ENCODE data around the gene AAMDC.
"Not testable (repeated sequence)": the region's sequence is repeated elsewhere in the genome, so short reads cannot be mapped to it uniquely, and the experiment has no call there.

AAMDC gene

GRCh38 chr11:77908835-77909234 lies 87.9 kb downstream of the AAMDC start:
- H3K27me3 ChIP-seq (ENCODE audit: control insufficient read depth in 2 of 2, insufficient read depth in 2 of 2, low read length in 2 of 2) = no peaks in the 10 kb centered on the region
- peaks cover 2 to 21% of the 10 kb centered on the region in 2 donors for H3K36me3 ChIP-seq (ENCODE audit: control insufficient read depth in 2 of 2, insufficient read depth in 2 of 2, low read length in 2 of 2)
- H3K9me3 ChIP-seq (ENCODE audit: control insufficient read depth in 2 of 2, low read length in 2 of 2) = no peaks in the 10 kb centered on the region
- H3K27ac ChIP-seq (ENCODE audit: low read depth in 2 of 2, low read length in 2 of 2) = no peak overlapping the region
- no peak overlapping the region for H3K9ac ChIP-seq (ENCODE audit: low read depth in 1 of 2, low read length in 2 of 2)
- no peak overlapping the region for H3K4me3 ChIP-seq (ENCODE audit: low read length in 2 of 2)
- H3K4me1 ChIP-seq (ENCODE audit: control insufficient read depth in 2 of 2, insufficient read depth in 2 of 2, low read length in 2 of 2) = peaks cover 0 to under 1% of the 10 kb centered on the region in 2 donors

GRCh38 chr11:77909277-77909676 lies 88.3 kb downstream of the AAMDC start:
- no peak overlapping the region for H3K4me3 ChIP-seq (ENCODE audit: low read length in 2 of 2)
- H3K27me3 ChIP-seq (ENCODE audit: control insufficient read depth in 2 of 2, insufficient read depth in 2 of 2, low read length in 2 of 2) = no peaks in the 10 kb centered on the region
- H3K4me1 ChIP-seq (ENCODE audit: control insufficient read depth in 2 of 2, insufficient read depth in 2 of 2, low read length in 2 of 2) = peaks cover 2% of the 10 kb centered on the region in 2 donors
- no peak overlapping the region for H3K27ac ChIP-seq (ENCODE audit: low read depth in 2 of 2, low read length in 2 of 2)
- H3K9ac ChIP-seq (ENCODE audit: low read depth in 1 of 2, low read length in 2 of 2) = no peak overlapping the region
- H3K9me3 ChIP-seq (ENCODE audit: control insufficient read depth in 2 of 2, low read length in 2 of 2) = no peaks in the 10 kb centered on the region
- peaks cover 2 to 21% of the 10 kb centered on the region in 2 donors for H3K36me3 ChIP-seq (ENCODE audit: control insufficient read depth in 2 of 2, insufficient read depth in 2 of 2, low read length in 2 of 2)

GRCh38 chr11:77910828-77911227 lies 89.9 kb downstream of the AAMDC start:
- H3K27ac ChIP-seq (ENCODE audit: low read depth in 2 of 2, low read length in 2 of 2); H3K9me3 ChIP-seq (ENCODE audit: control insufficient read depth in 2 of 2, low read length in 2 of 2); H3K27me3 ChIP-seq (ENCODE audit: control insufficient read depth in 2 of 2, insufficient read depth in 2 of 2, low read length in 2 of 2); H3K9ac ChIP-seq (ENCODE audit: low read depth in 1 of 2, low read length in 2 of 2); H3K4me3 ChIP-seq (ENCODE audit: low read length in 2 of 2): not testable (repeated sequence)
- H3K4me1 ChIP-seq (ENCODE audit: control insufficient read depth in 2 of 2, insufficient read depth in 2 of 2, low read length in 2 of 2) = peaks cover 6 to 11% of the 10 kb centered on the region in 2 donors
- peaks cover 2 to 17% of the 10 kb centered on the region in 2 donors for H3K36me3 ChIP-seq (ENCODE audit: control insufficient read depth in 2 of 2, insufficient read depth in 2 of 2, low read length in 2 of 2)

- not testable (repeated sequence) for H3K4me3 ChIP-seq (ENCODE audit: low read length in 2 of 2); H3K9ac ChIP-seq (ENCODE audit: low read depth in 1 of 2, low read length in 2 of 2); H3K36me3 ChIP-seq (ENCODE audit: control insufficient read depth in 2 of 2, insufficient read depth in 2 of 2, low read length in 2 of 2); H3K27ac ChIP-seq (ENCODE audit: low read depth in 2 of 2, low read length in 2 of 2); H3K9me3 ChIP-seq (ENCODE audit: control insufficient read depth in 2 of 2, low read length in 2 of 2); H3K27me3 ChIP-seq (ENCODE audit: control insufficient read depth in 2 of 2, insufficient read depth in 2 of 2, low read length in 2 of 2)
- H3K4me1 ChIP-seq (ENCODE audit: control insufficient read depth in 2 of 2, insufficient read depth in 2 of 2, low read length in 2 of 2) = peaks cover 6 to 11% of the 10 kb centered on the region in 2 donors
Measured at GRCh38 chr11:77913608-77914306, 92.8 kb downstream of the AAMDC start.

GRCh38 chr11:77914307-77914791 lies 93.4 kb downstream of the AAMDC start:
- not testable (repeated sequence) for H3K27me3 ChIP-seq (ENCODE audit: control insufficient read depth in 2 of 2, insufficient read depth in 2 of 2, low read length in 2 of 2); H3K9ac ChIP-seq (ENCODE audit: low read depth in 1 of 2, low read length in 2 of 2); H3K36me3 ChIP-seq (ENCODE audit: control insufficient read depth in 2 of 2, insufficient read depth in 2 of 2, low read length in 2 of 2); H3K27ac ChIP-seq (ENCODE audit: low read depth in 2 of 2, low read length in 2 of 2); H3K9me3 ChIP-seq (ENCODE audit: control insufficient read depth in 2 of 2, low read length in 2 of 2)
- Histone ChIP-seq H3K4me3 (ENCODE audit: low read length in 2 of 2) (peak overlapping the region in 1 of 2 donors; percentile 23), H3K4me1 (ENCODE audit: control insufficient read depth in 2 of 2, insufficient read depth in 2 of 2, low read length in 2 of 2) (peaks cover 6 to 11% of the 10 kb centered on the region in 2 donors)

DNA sequence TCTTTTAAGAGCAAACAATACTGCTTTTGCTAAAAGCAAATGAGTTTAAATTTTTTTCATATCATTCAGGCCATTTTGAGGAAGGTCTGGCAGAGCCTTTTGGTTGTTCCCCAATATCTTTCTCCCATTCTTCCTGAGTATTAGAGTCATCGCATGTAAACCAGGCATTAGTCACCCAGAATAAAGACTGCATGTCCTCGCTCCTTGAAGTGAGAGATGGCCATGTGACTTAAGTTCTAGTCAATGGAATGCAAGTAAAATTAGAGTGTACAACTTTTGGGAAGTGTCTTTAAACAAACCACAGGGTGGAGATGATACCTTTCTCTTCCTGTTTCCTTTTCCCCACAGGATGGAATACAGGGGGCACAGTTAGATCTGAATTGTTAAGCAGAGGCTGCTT lies 96.8 kb downstream of the AAMDC start:
- H3K4me3 ChIP-seq (ENCODE audit: low read length in 2 of 2); H3K27ac ChIP-seq (ENCODE audit: low read depth in 2 of 2, low read length in 2 of 2); H3K9me3 ChIP-seq (ENCODE audit: control insufficient read depth in 2 of 2, low read length in 2 of 2); H3K27me3 ChIP-seq (ENCODE audit: control insufficient read depth in 2 of 2, insufficient read depth in 2 of 2, low read length in 2 of 2); H3K9ac ChIP-seq (ENCODE audit: low read depth in 1 of 2, low read length in 2 of 2); H3K36me3 ChIP-seq (ENCODE audit: control insufficient read depth in 2 of 2, insufficient read depth in 2 of 2, low read length in 2 of 2): not testable (repeated sequence)
- H3K4me1 ChIP-seq (ENCODE audit: control insufficient read depth in 2 of 2, insufficient read depth in 2 of 2, low read length in 2 of 2) = peaks cover 6 to 11% of the 10 kb centered on the region in 2 donors
